Nasal cavity respiratory epithelium epithelial cell of viscerocranial mucosa (primary cell): ENCODE measurements around the gene CBX8. TPM values are rescaled to one million over a fixed set of nuclear protein-coding genes. Genes with fewer than 3 reads are reported as not detected.

ENCODE experiments used
- total RNA-seq: library from RNA; depleted of rRNA; stranded (reverse); fragments of >200 nt; gene quantifications from 2 replicates; pipeline ENCODE4 v1.2.3, GENCODE V29; 2014

Gene CBX8
- 1.7 and 3.6 TPM in 2 replicates for total RNA-seq

DNA sequence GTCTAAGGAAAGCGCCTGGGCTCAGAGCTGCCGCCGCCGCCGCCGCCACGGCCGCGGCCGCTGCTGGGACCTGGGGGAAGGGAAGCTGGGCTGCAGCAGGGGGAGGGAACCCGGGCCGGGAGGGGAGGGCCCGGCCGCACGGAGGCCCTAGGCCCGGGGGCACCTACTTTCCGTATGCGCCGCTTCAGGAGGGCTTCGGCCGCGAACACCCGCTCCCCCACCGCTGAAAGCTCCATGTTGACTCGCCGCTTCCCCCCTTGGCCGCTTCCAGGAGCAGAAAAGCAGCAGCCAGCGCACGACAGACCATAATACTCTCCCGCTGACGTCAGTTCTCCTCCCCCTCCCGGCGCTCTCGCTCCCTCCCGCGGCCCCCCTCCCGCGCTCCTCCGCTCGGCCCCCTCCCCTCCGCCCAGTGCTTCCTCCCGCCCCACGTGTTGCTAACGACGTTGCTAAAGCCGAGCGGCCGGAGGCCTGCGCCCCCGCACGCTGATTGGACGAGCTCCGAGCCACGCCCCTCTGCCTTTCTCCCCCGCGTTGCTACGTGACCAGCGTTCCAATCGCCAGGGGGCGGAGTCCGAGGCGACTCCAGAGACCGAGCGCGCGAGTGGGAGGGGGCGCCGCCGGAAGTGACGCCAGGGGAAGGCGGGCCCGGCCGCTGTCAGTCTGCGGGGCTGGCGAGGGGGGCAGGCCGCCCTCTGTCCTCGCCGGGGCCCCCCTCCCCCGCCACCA, at the start of gene CBX8:
Gene CBX8 (minus strand): TSS at position 315 of the 729 bp plus-strand sequence. CDS start 79 bp downstream, at position 236.

DNA sequence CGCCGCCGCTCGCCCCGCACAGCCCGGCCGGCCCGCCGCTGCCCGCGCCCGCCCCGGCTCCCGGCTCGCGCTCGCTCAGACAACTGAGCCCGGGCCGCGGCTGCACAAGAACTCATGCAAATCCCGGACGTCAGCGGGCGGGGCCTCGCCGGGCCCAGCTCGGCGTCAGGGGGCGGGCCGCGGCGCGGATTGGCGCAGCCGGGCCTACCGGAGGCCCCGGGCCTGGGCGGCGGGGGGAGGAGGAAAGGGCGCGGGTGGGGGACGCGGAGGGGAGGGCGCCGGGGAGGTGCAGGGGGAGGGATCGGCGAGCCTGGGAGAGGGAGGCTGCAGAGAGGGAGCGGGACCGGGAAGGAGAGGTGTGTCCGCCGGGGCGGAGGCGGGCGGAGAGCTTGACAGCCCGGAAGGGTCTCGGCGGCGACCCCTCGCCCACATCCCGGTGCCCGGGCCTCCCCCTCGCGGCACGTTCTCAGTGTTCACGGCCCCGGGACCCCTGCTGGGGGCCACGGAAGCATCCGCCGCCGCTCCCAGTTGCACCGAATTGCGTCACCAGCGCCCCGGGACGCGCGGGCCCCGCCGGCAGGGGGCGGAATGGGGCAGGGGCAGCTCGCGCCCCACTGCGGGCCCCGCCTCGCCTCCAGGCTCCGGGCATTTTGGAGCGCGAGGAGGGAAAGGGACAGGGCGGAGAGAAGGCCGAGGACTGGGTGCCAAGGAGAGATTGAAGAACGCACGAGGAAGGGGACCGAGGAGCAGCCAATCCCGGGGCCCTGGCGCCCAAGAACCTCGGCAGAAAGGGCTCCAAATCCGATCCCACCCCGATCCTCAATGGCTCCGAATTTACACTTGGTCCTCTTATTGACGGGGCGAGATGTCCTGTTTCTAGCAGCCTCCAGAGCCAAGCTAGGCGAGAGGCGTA, 42.7 kb upstream of the CBX8 start, which contains the start of gene CBX4:
Gene CBX4 (minus strand): TSS at position 85 of the 913 bp plus-strand sequence. CDS start 189 bp downstream, outside the sequence.

DNA sequence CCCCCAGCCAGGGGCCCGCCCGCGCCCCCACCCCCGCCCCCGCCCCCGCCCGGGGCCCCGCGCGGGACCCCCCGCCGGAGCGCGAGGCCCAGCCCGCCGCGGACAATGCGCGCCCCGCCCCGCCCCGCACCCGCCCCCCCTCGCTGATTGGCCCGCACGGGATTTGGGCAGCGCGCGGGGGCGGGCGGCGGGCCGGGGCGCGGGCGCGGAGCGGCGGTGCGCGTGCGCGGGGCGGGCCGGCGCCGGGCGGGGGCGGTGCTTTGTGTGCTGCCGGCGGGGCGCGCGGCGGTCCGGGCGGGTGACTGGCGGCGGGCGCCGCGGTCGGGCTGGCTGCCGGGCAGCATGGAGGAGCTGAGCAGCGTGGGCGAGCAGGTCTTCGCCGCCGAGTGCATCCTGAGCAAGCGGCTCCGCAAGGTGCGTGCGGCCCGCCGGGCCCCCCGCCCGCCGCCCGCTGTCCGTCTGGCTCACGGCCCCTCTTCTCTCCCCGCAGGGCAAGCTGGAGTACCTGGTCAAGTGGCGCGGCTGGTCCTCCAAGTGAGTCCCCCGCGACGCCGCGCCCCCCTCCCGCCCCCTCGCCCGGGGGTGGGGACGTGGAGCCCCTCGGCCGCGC, 18.9 kb downstream of the CBX8 start, which contains the start of gene CBX2:
Gene CBX2 (plus strand): TSS at position 255 of the 610 bp plus-strand sequence. CDS start 88 bp downstream, at position 343.

Other genes starting within 250 kb of the CBX8 start
- not detected in 2 replicates for gene RBFOX3, start 186.0 kb downstream of the CBX8 start, total RNA-seq
- not detected in 2 replicates for gene ENPP7, start 66.1 kb downstream of the CBX8 start, total RNA-seq
- gene CBX2, start 18.9 kb downstream of the CBX8 start, total RNA-seq = 1.0 and 2.8 TPM in 2 replicates
- 87.0 and 90.9 TPM in 2 replicates for gene CBX4, start 42.4 kb upstream of the CBX8 start, total RNA-seq
- 18.1 and 80.1 TPM in 2 replicates for gene TBC1D16, start 238.8 kb upstream of the CBX8 start, total RNA-seq
- 0.68 and 2.3 TPM in 2 replicates for gene CCDC40, start 239.6 kb upstream of the CBX8 start, total RNA-seq